ENCODE results near the gene ARPP21.

- TF ChIP-seq CTCF (conservative IDR thresholded peaks at IDR 0.05; ENCODE audit: low read depth, low read length) (no peak), EZH2phosphoT487 (IDR thresholded peaks at IDR 0.05; ENCODE audit: borderline replicate concordance, low read length) (no peak), EZH2 (IDR thresholded peaks at IDR 0.05; ENCODE audit: low read length, unreplicated experiment) (no peak)
These were observed 175.2 kb downstream of the ARPP21 start for GRCh38 chr3:35814531-35814930.
